Amygdala (tissue), 56 donors: ENCODE data around the gene PLD4.

ENCODE experiments used
- DNase-seq, 56 donors: peaks; one replicate each; lab custom pipeline; 2025; lab: John Stamatoyannopoulos, UW

The PLD4 gene

DNA sequence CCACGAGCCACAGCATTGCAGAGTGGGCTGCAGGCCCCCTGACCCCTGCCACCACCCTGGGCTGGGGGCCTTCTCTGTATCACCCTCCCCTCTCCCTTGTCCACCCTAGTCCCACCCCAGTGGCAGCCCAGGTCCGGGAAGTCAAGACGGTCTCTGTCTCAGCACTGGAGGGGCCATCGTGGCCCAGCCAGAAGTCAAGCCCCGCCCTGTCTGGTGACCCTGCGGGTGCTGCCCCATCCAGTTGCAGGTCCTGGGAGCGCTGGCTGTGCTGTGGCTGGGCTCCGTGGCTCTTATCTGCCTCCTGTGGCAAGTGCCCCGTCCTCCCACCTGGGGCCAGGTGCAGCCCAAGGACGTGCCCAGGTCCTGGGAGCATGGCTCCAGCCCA, 2.7 kb downstream of the PLD4 start:
- no peak for DNase-seq

GRCh38 chr14:104927901-104928300, 3.2 kb downstream of the PLD4 start:
- no peak for DNase-seq

- no peak for DNase-seq
Measured at GRCh38 chr14:104928391-104929133, 3.9 kb downstream of the PLD4 start.

- DNase-seq: no peak
Measured at GRCh38 chr14:104929268-104930230, 4.9 kb downstream of the PLD4 start.

- no peak for DNase-seq
Measured at GRCh38 chr14:104930526-104931303, 6.0 kb downstream of the PLD4 start.

DNA sequence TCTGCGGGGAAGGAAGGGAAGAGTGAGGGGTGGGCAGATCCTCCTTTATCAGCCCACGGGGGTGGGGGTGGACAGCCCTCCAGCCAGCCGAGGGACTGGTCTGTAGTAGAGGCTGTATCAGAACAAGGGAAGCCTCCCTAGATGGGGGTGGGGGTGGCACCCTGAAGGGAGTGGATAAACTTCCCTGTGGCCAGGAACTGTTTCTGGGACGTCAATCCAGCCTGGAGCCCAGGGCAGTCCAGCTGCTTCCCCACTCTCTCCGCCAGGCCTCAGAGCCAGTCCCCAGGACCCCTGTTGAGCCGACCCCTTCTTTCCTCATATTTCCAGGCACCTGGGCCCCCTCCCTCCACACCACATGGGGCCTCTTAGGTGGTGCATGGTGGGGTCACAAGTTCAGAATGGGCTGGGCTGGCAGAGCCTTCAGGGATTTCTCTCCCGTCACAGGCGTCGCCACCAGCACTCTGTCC, 6.7 kb downstream of the PLD4 start:
- no peak for DNase-seq

DNA sequence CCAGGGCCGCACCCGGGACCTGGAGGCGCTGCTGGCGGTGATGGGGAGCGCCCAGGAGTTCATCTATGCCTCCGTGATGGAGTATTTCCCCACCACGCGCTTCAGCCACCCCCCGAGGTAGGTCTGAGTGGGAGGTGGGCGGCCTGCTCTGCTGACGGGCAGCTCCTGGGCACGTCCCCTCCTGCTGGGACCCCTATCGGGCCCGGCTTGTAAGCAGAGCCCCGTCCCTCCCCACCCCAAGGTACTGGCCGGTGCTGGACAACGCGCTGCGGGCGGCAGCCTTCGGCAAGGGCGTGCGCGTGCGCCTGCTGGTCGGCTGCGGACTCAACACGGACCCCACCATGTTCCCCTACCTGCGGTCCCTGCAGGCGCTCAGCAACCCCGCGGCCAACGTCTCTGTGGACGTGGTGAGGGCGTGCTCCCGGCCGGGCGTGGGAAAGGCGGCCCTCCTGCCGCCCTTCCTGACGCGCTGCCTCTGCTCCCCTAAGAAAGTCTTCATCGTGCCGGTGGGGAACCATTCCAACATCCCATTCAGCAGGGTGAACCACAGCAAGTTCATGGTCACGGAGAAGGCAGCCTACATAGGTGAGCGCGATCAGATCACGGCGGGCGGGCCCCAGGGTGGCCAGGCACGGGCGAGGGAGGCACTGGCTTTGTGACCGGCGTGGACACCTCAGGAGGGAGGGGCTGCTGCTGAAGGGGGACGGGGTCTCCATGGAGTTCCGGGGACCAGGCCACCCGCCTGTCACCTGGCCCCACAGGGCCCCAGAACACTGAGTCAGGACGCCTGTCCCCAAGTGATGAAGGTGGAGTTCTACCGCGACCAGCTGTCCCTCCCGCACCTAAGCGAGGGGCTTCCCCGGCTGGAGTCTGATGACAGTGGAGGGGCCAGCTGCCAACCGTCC, 7.3 kb downstream of the PLD4 start:
- no peak for DNase-seq

DNA sequence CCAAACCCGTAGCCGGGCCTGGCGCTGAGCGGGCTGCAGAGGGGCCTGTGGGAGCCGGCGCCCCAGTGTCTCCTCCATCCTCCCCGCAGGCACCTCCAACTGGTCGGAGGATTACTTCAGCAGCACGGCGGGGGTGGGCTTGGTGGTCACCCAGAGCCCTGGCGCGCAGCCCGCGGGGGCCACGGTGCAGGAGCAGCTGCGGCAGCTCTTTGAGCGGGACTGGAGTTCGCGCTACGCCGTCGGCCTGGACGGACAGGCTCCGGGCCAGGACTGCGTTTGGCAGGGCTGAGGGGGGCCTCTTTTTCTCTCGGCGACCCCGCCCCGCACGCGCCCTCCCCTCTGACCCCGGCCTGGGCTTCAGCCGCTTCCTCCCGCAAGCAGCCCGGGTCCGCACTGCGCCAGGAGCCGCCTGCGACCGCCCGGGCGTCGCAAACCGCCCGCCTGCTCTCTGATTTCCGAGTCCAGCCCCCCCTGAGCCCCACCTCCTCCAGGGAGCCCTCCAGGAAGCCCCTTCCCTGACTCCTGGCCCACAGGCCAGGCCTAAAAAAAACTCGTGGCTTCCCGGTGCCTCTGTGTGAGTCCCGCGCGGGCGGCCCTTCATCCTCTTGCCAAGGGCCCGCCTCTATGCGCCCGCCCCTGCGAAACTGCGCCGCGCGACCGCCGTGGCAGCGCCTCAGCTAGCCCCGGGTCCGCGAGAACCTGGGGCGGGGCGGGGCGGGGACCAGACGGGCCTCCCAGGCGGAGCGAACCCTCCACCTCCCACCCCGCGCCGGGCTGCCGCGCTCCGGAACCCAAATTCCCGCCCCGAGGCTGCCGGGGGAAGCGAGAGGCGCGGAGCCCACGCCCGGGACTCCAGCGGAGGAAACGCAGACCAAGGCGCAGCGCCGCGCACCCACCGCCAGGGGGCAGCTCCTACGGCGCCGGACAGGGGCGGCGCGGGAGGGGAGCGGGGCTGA, 8.3 kb downstream of the PLD4 start:
- DNase-seq: peak in 42 of 56 donors; percentile 8 to 86 (median 55)

GRCh38 chr14:104933746-104934733, 9.4 kb downstream of the PLD4 start:
- DNase-seq: peak in 1 of 56 donors; percentile 75

- no peak for DNase-seq
Measured at GRCh38 chr14:104935026-104935650, 10.5 kb downstream of the PLD4 start.

GRCh38 chr14:104935955-104936354, 11.3 kb downstream of the PLD4 start:
- no peak for DNase-seq

GRCh38 chr14:104936361-104937155, 11.9 kb downstream of the PLD4 start:
- no peak for DNase-seq

DNA sequence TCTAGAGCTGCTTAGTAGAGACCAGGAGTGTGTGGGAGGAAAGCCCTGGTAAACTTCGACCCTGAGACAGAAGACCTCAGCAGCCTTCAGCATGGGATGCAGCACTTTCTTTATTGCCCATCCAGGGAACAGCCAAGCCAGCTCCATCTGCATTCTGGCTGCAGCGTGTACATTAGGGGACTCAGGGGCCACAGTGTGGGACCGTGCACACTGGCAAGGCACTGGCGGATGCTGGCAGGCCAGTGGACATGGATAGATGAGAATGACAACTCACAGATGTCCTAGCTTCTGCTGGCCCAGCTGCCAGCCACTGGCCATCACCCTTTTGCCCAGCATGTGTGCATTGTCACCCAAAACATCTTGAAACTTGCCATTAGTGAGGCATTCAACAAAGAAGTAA, 12.5 kb downstream of the PLD4 start:
- DNase-seq: no peak

DNA sequence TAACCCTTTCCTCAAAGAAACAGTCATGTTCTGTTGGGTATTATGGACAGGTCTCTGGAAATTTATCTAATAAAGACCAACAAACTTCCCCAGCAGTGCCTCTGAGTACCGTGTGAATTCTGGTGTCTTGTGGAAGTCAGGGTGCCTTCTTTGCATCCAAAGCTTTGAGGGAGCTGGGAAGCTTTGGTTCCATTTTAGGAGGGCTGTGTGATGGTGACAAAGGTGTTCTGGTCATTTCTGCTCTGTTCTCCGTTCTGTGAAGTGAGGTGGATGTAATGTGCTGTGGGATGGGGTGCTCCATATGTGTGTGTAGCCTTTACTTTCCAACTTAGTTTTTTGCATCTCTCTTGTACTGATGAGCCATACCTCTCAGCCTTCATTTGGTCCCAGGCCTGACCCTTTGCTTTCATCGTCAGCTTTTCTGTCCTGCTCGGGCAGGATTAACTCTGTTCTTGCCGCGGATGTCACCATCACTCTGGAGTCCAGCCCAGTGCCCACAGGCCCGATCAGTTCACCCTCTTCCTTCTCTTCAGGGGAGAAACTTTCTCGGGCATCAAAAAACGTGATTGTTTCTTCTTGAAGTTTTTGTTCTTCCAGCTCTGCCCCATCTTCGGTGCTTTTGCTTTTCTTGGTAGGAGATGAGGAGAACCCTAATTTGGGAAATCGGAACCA, 13.2 kb downstream of the PLD4 start:
- no peak for DNase-seq

DNA sequence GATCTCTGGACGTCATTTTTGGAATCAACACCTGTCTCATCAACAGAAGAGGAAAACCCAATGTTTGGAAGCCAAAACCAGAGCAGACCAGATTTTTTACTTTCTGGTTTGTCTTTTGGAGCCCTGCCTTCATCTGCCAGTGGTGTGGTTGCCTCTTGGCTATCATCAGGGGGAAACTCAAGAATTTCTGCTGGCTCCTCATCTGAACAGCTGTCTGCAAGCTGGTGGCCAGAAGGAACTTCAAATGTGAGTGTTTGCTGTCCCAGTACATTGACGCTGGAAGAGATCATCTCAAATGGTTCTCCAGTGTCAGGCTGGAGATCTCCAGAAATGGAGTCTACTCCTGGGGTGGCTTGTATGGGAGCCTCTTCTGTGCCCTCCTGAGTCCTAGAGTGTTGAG, 13.8 kb downstream of the PLD4 start:
- DNase-seq: no peak
